HepG2 (cell line): ENCODE results near the gene CD248. TPM values are rescaled to one million over a fixed set of nuclear protein-coding genes. Genes with fewer than 3 reads are reported as not detected.

ENCODE experiments used
- ARID2 ChIP-seq: sonication (generic); formaldehyde crosslinking; IDR thresholded peaks from 2 replicates; pipeline ENCODE4 v1.8.1; 2022; ENCODE audit warnings: mild to moderate bottlenecking, missing genetic modification reagents, borderline replicate concordance
- ETV5 ChIP-seq: IDR thresholded peaks from 2 replicates; pipeline ENCODE4 v1.6.1; 2018; ENCODE audit warnings: missing biosample characterization, missing genetic modification reagents, inconsistent platforms, borderline replicate concordance
- FOXC1 ChIP-seq: sonication (generic); formaldehyde crosslinking; IDR thresholded peaks from 2 replicates; pipeline ENCODE4 v1.8.0; 2022; ENCODE audit warnings: mild to moderate bottlenecking, missing genetic modification reagents, borderline replicate concordance
- HNRNPUL1 ChIP-seq: fragments of 200-400 bp; formaldehyde crosslinking; IDR thresholded peaks from 2 replicates; pipeline ENCODE4 v1.6.1; 2017; ENCODE audit warnings: low read depth, mild to moderate bottlenecking, low read length, moderate library complexity
- MAFF ChIP-seq: IDR thresholded peaks from 2 replicates; pipeline ENCODE4 v1.6.1; 2011; ENCODE audit warnings: low read depth, low read length, improper control_type of control experiment
- PPARG ChIP-seq: conservative IDR thresholded peaks from 2 replicates; pipeline ENCODE4 v1.6.1; 2016; ENCODE audit warnings: missing biosample characterization, missing genetic modification reagents
- RXRB ChIP-seq: IDR thresholded peaks from 2 replicates; pipeline ENCODE4 v1.6.1; 2016; ENCODE audit warnings: borderline replicate concordance, missing genetic modification reagents, missing compliant biosample characterization
- SOX5 ChIP-seq: IDR thresholded peaks from 2 replicates; pipeline ENCODE4 v1.6.1; 2016; ENCODE audit warnings: borderline replicate concordance
- TERF1 ChIP-seq: sonication (generic); formaldehyde crosslinking; IDR thresholded peaks from 2 replicates; pipeline ENCODE4 v1.8.0; 2022; ENCODE audit warnings: mild to moderate bottlenecking, missing genetic modification reagents, moderate library complexity
- THAP11 ChIP-seq: IDR thresholded peaks from 2 replicates; pipeline ENCODE4 v1.6.1; 2016; ENCODE audit warnings: missing biosample characterization, missing genetic modification reagents
- THAP9 ChIP-seq: sonication (generic); formaldehyde crosslinking; IDR thresholded peaks from 2 replicates; pipeline ENCODE4; 2020; ENCODE audit warnings: missing genetic modification reagents, mild to moderate bottlenecking, borderline replicate concordance
- ZNF672 ChIP-seq: sonication (generic); formaldehyde crosslinking; IDR thresholded peaks from 2 replicates; pipeline ENCODE4 v1.8.1; 2022; ENCODE audit warnings: missing genetic modification reagents
- polyA plus RNA-seq, 8 experiments: library from polyadenylated mRNA; depleted of rRNA in 3 of 8; stranded (reverse) in 7 of 8; unstranded in 1 of 8; fragments of >200 nt; fragmentation: Illumina TruSeq in 4 of 8; extraction: Trizol in 4 of 8; gene quantifications; 2 replicates each; pipeline versions ENCODE4 v1.2.1 to v1.2.3, GENCODE V29; 2011 to 2016; ENCODE audit warnings: low read depth in 4 of 8, missing spikeins in 1 of 8, mixed read lengths in 1 of 8; ENCODE audit not compliant: insufficient read depth in 1 of 8
- total RNA-seq, 5 experiments: library from RNA; depleted of rRNA; stranded (reverse); fragments of >200 nt; fragmentation: Illumina TruSeq; extraction: Trizol; gene quantifications; 2 replicates each; pipeline ENCODE4 v1.2.3, GENCODE V29; 2016; ENCODE audit warnings: low read depth in 1 of 5
- TF ChIP-seq, protein P1 (sequence below): sonication (generic); formaldehyde crosslinking; IDR thresholded peaks from 2 replicates; pipeline ENCODE4 v1.5.0; 2020; ENCODE audit warnings: mild to moderate bottlenecking, missing genetic modification reagents, borderline replicate concordance
- TF ChIP-seq, protein P2 (sequence below): sonication (generic); formaldehyde crosslinking; IDR thresholded peaks from one replicate; pipeline ENCODE4 v1.5.1; 2020; ENCODE audit warnings: mild to moderate bottlenecking, missing genetic modification reagents; ENCODE audit errors: not compliant biosample characterization

CD248 gene
- total and polyA plus RNA-seq, 2 of the 13 experiments (the other 11 are each of a cell fraction or from before 2014, with no cell fraction given), result 0.25 to 0.35 TPM

DNA sequence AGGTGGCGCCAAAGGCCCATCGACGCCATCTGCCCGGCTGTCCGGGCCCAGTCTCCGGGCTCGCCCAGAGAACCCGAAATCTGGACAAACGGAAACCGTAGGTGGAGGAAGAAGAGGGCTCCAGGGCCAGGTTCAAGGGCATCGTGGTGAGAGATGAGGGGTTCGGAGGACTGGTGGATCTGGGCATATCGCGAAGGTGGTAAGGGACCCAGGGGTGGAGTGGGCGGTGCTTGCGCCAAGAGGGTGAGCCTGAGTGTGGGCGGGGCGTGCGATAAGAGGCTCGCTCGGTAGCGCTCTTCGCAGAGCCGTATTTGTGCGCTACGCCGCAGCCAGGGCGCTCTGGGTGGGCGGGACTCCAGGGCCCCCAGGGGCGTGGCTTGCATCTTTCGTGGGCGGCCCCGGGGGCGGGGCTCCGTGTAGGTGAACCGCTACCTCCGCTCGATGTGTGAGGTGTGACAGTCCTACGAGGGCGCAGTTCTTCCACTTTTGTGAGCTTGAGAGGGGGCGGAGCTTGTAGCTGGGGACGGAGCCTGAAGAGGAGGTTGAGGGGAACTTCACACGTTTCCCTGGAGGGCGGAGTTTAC lies 4.8 kb downstream of the CD248 start (continued):
- TF ChIP-seq THAP9, result peak; percentile 85
- peak; percentile 41; the same call in 1 of the 2 replicates for TF ChIP-seq SOX5 (CRISPR knock-in tag)
- no peak for TF ChIP-seq PPARG (CRISPR knock-in tag)
- TF ChIP-seq HNRNPUL1, result no peak
- TF ChIP-seq ARID2 (CRISPR knock-in tag), result 0 out of 2 replicates have a peak, but pooled peaks have one; percentile 50
- TF ChIP-seq ETV5 (CRISPR knock-in tag), result peak; percentile 37
- peak; percentile 31; the same call in 1 of the 2 replicates for TF ChIP-seq RXRB
- no peak for TF ChIP-seq FOXC1 (CRISPR knock-in tag)
- peak; percentile 48; the same call in 1 of the 2 replicates for TF ChIP-seq THAP11 (CRISPR knock-in tag)
- TF ChIP-seq MAFF, result no peak
- no peak for TF ChIP-seq ZNF672 (CRISPR knock-in tag)
- TF ChIP-seq, protein P1, sequence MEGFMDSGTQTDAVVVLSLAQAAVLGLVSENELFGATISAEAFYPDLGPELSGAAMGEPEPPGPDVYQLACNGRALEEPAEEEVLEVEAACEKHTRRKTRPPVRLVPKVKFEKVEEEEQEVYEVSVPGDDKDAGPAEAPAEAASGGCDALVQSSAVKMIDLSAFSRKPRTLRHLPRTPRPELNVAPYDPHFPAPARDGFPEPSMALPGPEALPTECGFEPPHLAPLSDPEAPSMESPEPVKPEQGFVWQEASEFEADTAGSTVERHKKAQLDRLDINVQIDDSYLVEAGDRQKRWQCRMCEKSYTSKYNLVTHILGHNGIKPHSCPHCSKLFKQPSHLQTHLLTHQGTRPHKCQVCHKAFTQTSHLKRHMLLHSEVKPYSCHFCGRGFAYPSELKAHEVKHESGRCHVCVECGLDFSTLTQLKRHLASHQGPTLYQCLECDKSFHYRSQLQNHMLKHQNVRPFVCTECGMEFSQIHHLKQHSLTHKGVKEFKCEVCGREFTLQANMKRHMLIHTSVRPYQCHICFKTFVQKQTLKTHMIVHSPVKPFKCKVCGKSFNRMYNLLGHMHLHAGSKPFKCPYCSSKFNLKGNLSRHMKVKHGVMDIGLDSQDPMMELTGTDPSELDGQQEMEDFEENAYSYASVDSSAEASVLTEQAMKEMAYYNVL, result no peak
- TF ChIP-seq, protein P2, sequence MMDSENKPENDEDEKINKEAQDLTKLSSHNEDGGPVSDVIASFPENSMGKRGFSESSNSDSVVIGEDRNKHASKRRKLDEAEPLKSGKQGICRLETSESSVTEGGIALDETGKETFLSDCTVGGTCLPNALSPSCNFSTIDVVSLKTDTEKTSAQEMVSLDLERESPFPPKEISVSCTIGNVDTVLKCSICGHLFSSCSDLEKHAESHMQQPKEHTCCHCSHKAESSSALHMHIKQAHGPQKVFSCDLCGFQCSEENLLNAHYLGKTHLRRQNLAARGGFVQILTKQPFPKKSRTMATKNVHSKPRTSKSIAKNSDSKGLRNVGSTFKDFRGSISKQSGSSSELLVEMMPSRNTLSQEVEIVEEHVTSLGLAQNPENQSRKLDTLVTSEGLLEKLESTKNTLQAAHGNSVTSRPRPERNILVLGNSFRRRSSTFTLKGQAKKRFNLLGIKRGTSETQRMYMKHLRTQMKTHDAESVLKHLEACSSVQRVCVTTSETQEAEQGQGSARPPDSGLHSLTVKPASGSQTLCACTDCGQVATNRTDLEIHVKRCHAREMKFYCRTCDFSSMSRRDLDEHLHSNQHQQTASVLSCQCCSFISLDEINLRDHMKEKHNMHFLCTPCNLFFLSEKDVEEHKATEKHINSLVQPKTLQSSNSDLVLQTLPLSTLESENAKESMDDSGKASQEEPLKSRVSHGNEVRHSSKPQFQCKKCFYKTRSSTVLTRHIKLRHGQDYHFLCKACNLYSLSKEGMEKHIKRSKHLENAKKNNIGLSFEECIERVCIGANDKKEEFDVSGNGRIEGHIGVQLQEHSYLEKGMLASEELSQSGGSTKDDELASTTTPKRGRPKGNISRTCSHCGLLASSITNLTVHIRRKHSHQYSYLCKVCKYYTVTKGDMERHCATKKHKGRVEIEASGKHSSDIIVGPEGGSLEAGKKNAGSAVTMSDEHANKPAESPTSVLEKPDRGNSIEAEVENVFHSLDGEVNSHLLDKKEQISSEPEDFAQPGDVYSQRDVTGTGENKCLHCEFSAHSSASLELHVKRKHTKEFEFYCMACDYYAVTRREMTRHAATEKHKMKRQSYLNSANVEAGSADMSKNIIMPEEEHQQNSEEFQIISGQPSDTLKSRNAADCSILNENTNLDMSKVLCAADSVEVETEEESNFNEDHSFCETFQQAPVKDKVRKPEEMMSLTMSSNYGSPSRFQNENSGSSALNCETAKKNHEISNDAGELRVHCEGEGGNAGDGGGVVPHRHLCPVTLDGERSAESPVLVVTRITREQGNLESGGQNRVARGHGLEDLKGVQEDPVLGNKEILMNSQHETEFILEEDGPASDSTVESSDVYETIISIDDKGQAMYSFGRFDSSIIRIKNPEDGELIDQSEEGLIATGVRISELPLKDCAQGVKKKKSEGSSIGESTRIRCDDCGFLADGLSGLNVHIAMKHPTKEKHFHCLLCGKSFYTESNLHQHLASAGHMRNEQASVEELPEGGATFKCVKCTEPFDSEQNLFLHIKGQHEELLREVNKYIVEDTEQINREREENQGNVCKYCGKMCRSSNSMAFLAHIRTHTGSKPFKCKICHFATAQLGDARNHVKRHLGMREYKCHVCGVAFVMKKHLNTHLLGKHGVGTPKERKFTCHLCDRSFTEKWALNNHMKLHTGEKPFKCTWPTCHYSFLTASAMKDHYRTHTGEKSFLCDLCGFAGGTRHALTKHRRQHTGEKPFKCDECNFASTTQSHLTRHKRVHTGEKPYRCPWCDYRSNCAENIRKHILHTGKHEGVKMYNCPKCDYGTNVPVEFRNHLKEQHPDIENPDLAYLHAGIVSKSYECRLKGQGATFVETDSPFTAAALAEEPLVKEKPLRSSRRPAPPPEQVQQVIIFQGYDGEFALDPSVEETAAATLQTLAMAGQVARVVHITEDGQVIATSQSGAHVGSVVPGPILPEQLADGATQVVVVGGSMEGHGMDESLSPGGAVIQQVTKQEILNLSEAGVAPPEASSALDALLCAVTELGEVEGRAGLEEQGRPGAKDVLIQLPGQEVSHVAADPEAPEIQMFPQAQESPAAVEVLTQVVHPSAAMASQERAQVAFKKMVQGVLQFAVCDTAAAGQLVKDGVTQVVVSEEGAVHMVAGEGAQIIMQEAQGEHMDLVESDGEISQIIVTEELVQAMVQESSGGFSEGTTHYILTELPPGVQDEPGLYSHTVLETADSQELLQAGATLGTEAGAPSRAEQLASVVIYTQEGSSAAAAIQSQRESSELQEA (CRISPR knock-in tag), result no peak
- TF ChIP-seq TERF1 (CRISPR knock-in tag), result no peak
